ENCODE measurements around the gene FRMD4B.

Gene FRMD4B

DNA sequence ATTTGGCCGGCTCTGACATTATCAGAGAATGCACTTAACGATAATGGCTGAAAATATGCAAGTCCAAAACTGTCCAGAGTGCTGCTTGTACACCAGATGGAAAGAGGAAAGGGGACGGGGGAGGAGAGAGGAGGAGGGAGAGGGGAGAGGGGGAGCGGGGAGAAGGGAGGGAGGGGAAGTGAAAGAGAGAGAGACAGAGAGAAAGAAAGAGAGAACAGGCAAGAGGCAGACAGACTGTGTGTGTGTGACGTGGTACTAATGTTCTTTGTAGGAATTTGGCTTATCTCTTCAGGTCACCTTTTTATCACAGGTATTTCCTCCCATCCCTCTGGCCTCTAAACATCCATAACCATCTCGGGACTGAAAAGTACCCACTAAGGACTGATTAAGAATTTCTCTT lies 188.4 kb downstream of the FRMD4B start:
- DNase-seq: no peak

- DNase-seq: no peak
Measured at GRCh38 chr3:69196876-69197275, 189.0 kb downstream of the FRMD4B start.

DNA sequence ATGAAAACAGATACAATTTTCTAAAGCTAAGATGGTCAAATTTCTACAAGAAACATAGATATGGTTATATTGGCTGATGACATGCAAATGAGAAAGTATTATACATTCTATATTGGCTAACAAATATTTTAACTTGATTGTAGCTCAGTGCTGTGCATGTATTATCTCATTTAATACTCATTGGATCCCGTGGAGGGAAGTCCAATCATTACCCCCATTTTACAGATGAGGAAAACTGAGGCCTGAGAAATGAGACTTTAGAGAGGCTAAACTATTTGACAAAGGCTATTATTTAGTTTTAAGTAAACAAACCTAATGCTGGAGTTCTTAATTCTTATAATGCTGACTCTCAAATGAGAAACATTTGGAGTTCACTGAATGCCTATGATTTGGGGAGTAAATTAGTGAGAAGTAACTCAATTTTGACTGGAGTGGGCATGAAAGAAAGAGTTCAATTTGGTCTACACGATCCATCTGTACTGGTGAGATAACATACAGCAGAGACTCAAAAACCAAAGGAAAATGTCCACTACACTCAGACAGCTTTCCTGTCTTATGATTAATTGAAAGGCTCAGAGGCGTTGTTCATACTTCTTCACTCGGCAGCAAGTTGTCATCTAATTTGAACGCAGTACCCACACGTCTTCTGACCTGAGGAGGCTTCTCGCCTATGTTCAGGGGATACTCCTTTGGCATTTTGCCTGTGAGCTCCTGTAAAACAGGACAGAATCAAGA lies 191.3 kb downstream of the FRMD4B start:
- DNase-seq: no peak

GRCh38 chr3:69193749-69194148 lies 192.1 kb downstream of the FRMD4B start:
- no peak for DNase-seq

GRCh38 chr3:69191516-69191915 lies 194.4 kb downstream of the FRMD4B start:
- no peak for DNase-seq

GRCh38 chr3:69189487-69189886 lies 196.4 kb downstream of the FRMD4B start:
- no peak for DNase-seq

DNA sequence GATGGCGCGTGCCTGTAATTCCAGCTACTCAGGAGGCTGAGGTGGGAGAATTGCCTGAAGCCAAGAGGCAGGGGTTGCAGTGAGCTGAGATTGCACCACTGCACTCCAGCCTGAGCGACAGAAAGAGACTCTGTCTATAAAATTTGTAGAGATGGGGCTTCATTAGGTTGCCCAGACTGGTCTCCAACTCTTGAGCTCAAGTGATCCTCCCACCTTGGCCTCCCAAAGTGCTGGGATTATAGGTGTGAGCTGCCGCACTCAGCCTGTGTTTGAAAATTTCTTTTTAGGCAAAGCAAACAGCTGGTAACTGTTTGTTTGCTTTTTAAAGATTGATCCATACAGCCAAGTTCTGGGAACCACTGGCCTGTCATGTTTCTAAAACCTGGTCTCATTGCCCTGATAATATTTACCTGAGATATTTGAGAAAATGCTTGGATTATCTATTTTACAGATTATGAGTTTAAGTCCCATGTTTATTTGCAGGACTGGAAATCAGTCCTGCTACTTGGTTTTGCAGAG lies 199.3 kb downstream of the FRMD4B start:
- no peak for DNase-seq

- no peak for DNase-seq
Measured at GRCh38 chr3:69182588-69183316, 203.1 kb downstream of the FRMD4B start.

DNA sequence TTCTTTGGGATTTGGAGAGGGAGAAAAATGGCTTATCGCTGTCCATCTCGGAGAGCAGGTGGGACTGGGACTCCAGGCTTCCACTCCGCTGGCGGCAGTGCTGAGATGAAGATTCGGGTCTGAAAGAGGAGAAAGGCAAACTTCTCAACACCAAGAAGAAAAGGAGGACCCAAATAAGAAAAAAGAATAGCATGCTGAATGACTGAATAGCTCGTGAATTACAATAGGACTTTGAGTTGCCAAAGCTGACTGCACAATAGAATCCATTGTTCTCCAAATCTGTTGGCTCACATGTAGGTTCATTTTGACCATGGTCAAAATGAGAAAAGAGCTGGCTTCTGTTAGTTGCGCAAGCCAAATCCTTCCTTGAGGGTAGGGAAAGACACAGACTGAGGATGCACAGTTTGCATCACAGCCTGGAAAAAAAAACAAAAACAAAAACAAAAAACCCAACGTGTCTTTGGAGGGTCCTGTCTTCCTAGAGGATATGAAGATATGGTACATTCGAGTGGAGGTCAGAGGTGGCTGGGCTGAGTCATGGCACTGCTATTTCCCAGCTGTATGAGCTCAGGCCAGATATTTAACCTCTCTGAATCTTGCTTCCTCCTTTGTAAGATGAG lies 204.2 kb downstream of the FRMD4B start:
- no peak for DNase-seq

GRCh38 chr3:69180869-69181591 lies 204.9 kb downstream of the FRMD4B start:
- no peak for DNase-seq

DNA sequence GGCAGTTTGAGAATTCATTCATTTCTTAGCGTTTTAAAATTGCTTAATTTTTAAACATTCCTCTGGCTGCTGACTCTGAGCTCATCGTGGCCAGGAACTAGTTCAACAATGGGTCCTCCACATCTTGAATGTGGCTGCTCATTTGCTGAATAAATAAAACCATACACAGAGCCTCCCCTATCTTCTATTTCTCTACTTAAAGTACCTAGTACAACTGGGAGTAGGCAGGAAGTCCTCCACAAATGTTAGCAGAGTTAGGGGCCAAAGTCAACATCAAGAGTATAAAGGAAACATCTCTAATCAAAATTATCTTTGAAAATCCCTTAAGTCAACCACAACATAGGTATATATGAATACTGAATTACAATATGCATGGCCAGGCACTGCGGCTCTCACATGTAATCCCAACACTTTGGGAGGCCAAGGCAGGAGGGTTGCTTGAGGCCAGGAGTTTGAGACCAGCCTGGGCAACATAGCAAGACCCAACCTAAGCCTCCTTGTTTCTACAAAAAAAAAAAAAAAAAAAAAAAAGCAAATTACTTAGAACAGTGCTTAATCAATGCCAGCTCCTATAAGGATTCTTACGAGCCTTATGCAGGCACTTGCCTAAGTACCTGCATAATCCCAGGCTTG lies 206.0 kb downstream of the FRMD4B start:
- DNase-seq: no peak

GRCh38 chr3:69178838-69179739 lies 206.8 kb downstream of the FRMD4B start:
- DNase-seq: no peak

DNA sequence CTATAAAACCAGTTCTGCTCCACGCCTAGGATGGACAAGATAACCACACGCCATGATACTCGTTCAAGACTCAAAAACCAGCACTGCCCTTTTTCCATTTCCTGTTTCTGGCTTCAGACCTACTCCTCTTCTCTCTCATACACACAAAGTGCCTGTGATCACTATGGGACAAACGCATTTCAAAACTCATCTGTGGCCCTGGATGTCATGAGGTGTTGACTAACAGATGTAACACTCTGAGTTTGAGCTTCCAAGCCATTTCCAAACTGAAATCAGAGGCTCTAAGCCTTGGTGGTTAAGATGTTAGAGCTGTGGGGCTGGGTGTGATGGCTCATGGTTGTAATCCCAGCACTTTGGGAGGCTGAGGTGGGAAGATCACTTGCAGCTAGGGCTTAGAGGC lies 207.8 kb downstream of the FRMD4B start:
- DNase-seq: no peak

GRCh38 chr3:69174871-69175737 lies 210.8 kb downstream of the FRMD4B start:
- DNase-seq: no peak

GRCh38 chr3:69174445-69174844 lies 211.4 kb downstream of the FRMD4B start:
- DNase-seq: no peak

DNA sequence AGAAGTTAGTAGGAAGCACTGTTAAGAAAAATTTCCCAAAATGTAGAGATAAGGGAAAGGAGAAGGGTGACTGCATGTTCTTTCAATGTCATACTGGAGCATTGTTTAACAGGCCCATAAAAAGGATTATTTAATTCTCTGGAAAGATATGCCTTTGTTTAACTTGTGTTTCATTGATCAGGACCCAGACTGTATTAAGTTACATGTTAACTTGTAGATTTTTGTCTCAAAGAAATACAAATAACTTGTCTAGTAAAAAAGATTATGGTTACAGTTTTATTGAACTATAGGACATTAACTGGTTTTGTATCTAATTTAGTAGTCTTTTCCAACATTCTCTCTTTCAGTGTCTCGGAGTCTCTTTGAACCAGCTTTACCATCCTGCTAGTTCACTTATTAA lies 213.8 kb downstream of the FRMD4B start:
- no peak for DNase-seq

- no peak for DNase-seq
Measured at GRCh38 chr3:69166446-69166845, 219.4 kb downstream of the FRMD4B start.

GRCh38 chr3:69165744-69166143 lies 220.1 kb downstream of the FRMD4B start:
- no peak for DNase-seq

GRCh38 chr3:69164296-69164695 lies 221.6 kb downstream of the FRMD4B start:
- DNase-seq: no peak

DNA sequence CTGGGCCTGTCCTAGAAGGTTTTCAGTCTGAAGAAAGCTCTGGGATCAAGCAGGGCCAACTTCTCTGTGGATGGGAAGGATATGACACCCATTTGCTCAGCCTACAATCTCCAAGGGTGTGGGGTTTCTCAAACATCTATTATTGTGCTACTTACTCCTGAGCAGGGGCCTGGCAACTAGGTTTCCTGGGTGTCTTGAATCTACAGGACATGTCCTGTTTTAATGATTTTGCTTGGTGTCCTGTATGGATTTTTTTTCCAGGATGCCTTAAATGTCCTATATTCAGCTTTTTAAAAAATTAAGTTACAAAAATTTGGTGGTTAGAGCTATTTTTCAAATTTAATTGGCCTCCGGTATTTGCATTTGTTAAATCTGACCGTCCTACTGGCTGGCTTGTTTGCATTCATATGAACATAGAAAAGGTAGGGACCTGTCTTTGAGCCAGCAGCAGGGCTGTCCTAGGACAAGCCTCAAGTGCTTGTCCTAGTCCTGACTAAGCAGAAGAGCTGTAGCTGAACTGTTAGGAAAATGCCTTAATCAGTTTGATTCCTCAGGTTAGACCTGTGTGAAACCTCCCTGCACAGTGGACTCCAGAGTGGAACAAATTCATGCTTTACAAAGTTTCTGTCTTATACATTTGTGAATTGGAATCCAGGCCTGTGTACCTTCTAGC lies 223.4 kb downstream of the FRMD4B start:
- no peak for DNase-seq
